ENCODE results near the gene HMCN1.

Gene HMCN1

DNA sequence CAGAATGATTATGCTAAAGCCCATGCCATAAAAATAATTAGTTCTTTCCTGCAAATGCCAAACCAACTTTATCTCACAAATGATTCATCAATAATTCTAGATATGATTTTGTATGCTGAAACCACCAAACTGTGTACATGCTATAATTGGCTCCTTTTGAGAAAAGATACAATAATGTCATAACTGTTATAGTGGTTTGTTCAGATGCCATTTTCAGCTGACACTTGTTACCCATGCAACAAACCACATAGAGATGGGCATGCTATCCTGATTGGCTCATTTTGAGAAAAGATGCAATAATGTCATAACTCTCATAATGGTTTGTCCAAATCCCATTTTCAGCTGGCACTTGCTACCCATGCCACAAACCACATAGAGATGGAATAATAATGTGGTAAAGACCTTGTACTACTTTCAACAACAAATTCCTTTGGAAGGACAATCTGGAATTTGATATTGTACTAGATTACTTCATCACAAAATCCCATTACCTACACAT is 357.1 kb downstream of the HMCN1 start:
- DNase-seq (ENCODE audit: low spot score) = no peak
- in situ Hi-C loops (cut with MboI; ENCODE audit: low pct_unique_long_range_greater_than_20kb, low sequenced_read_pairs, unreplicated experiment) = no loop called here
- no peak for TF ChIP-seq CTCF (IDR thresholded peaks at IDR 0.05; ENCODE audit: extremely low read depth, insufficient read depth, missing control alignments)

GRCh38 chr1:186093437-186093836 is 359.2 kb downstream of the HMCN1 start:
- no peak for TF ChIP-seq CTCF (IDR thresholded peaks at IDR 0.05; ENCODE audit: extremely low read depth, insufficient read depth, missing control alignments)
- in situ Hi-C loops (cut with MboI; ENCODE audit: low pct_unique_long_range_greater_than_20kb, low sequenced_read_pairs, unreplicated experiment) = no loop called here
- DNase-seq (ENCODE audit: low spot score) = no peak

DNA sequence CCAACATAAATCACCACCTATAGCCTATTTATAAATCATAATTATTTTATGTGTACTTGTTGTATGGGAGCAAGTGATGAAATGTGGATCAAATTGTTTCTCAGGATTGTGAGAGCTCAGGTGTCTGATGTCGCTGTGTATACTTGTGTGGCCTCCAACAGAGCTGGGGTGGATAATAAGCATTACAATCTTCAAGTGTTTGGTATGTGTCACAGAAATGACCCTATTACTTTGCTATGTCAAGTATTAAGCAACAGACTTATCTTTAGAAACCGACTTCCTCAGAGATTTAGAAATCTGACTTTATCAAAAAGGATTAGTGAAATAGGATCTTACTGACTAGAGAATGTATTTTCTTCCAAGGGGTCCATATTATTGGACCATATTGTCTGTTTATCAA is 360.0 kb downstream of the HMCN1 start:
- TF ChIP-seq CTCF (IDR thresholded peaks at IDR 0.05; ENCODE audit: extremely low read depth, insufficient read depth, missing control alignments) = no peak
- in situ Hi-C loops (cut with MboI; ENCODE audit: low pct_unique_long_range_greater_than_20kb, low sequenced_read_pairs, unreplicated experiment) = no loop called here
- no peak for DNase-seq (ENCODE audit: low spot score)

DNA sequence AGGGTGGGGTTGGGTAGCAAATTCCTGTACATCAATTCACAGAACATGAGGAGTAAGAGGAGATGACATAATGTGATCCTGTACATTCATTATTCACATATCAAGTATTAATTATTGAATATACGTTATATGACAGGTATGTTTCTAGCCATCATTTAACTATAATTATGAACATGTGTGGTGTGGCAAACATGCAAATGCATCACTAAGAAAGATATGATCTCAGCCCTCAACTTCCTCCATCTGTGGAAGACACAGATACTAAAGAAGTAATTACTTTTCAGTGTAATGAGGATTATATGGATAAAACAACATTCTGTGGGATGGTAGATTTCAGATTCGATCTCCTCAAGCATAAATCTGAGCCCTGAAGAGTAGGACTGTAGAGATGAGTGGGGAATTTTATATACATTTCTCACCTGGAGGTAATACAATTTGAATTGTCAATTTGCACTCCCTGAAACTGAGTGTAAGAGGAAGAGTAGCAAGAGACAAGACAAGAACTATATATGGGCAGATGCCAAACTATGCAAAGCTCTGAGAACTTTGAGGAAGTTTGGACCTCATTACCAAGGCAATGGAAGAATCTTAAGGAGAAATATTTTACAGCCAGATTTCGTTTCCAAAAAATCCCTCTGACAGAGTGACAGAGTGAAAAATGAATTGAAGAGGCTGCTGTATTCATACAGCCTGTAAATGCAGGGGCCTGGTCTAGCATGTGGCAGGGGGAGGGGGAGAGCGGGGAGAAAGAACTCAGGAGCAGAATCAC is 365.3 kb downstream of the HMCN1 start:
- no peak for TF ChIP-seq CTCF (IDR thresholded peaks at IDR 0.05; ENCODE audit: extremely low read depth, insufficient read depth, missing control alignments)
- in situ Hi-C loops (cut with MboI; ENCODE audit: low pct_unique_long_range_greater_than_20kb, low sequenced_read_pairs, unreplicated experiment) = no loop called here
- DNase-seq (ENCODE audit: low spot score) = no peak

DNA sequence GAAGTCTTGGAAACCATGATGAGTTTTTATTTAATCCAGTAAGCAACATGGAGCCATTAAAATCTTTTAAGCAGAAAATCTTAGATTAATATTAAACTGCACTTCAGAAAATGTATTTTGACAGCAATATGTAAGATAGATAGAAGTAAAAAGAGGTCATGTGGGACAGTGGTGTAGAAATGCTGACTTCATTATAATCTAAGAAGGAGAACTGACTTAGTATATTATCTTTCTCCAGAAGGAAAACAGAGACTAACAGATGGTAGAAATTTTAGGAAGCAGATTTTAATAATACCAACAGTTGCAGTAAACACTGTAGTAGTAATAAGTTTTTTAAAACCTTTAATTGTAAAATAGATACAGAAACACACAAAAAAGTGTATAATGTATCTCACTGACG is 367.9 kb downstream of the HMCN1 start:
- no peak for TF ChIP-seq CTCF (IDR thresholded peaks at IDR 0.05; ENCODE audit: extremely low read depth, insufficient read depth, missing control alignments)
- in situ Hi-C loops (cut with MboI; ENCODE audit: low pct_unique_long_range_greater_than_20kb, low sequenced_read_pairs, unreplicated experiment) = no loop called here
- no peak for DNase-seq (ENCODE audit: low spot score)

DNA sequence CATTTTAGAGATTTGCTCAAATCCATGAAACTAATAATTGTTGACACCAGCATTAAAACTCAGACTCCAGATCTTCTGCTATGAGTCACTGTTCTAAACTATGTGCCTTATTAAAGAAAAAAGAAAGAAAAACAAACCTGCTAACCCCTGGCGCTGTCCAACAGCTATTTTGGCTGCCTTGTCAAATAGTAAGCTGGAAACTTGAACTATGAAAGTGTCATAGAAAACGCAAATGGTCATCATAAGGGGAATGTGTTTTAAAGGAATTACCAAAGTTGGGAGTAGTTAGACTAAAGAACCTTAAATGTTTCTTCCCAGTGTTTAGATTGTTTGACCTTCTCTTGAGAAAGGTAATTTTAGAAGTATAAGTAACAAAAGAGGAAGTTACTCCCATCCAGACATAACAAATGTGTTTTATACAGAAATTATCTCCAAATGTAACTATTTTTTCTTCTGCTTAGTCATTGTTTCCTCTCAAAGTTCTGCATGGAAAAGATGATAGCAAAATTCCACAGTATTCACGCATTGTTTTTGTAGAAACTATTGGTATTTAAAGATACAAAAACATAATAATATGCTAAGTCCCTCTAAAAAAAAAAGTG is 368.5 kb downstream of the HMCN1 start:
- TF ChIP-seq CTCF (IDR thresholded peaks at IDR 0.05; ENCODE audit: extremely low read depth, insufficient read depth, missing control alignments) = no peak
- DNase-seq (ENCODE audit: low spot score) = no peak
- in situ Hi-C loops (cut with MboI; ENCODE audit: low pct_unique_long_range_greater_than_20kb, low sequenced_read_pairs, unreplicated experiment) = no loop called here

All from GM13977 (cell line).